Measurements from ENCODE around the gene MAB21L4. TPM values are rescaled to one million over a fixed set of nuclear protein-coding genes. Genes with fewer than 3 reads are reported as not detected.

Gene MAB21L4
- polyA plus RNA-seq, 6 donors from 2014 or later: not detected

GRCh38 chr2:240912878-240913809 lies 17.2 kb upstream of the MAB21L4 start:
- Mint-ChIP-seq H3K4me3 (no peak overlapping the region), H3K4me1 (peaks cover 3 to 12% (median 4%) of the 10 kb centered on the region in 3 donors), H3K27ac (no peak overlapping the region), H3K9me3 (no peaks in the 10 kb centered on the region), H3K27me3 (peaks cover 14 to 50% (median 25%) of the 10 kb centered on the region in 3 donors), H3K36me3 (no peaks in the 10 kb centered on the region)
- ATAC-seq (ENCODE audit: low read depth in 2 of 2): no peak
- DNase-seq: no peak

- Mint-ChIP-seq H3K27ac (peak overlapping the region in 1 of 6 donors; percentile 9), H3K4me1 (peaks cover 0 to 6% (median 3%) of the 10 kb centered on the region in 3 donors), H3K4me3 (no peak overlapping the region), H3K36me3 (no peaks in the 10 kb centered on the region), H3K27me3 (peaks cover 14 to 49% (median 25%) of the 10 kb centered on the region in 3 donors), H3K9me3 (no peaks in the 10 kb centered on the region)
- no peak for DNase-seq
- ATAC-seq (ENCODE audit: low read depth in 2 of 2): no peak
Observed at GRCh38 chr2:240911641-240912265, 15.8 kb upstream of the MAB21L4 start.

GRCh38 chr2:240909216-240909974 lies 13.4 kb upstream of the MAB21L4 start:
- peaks cover 14 to 29% (median 25%) of the 10 kb centered on the region in 3 donors for H3K27me3 Mint-ChIP-seq
- no peaks in the 10 kb centered on the region for H3K4me1 Mint-ChIP-seq
- no peaks in the 10 kb centered on the region for H3K9me3 Mint-ChIP-seq
- H3K36me3 Mint-ChIP-seq: no peaks in the 10 kb centered on the region
- H3K27ac Mint-ChIP-seq: no peak overlapping the region
- DNase-seq (no peak), ATAC-seq (ENCODE audit: low read depth in 2 of 2) (no peak)
- H3K4me3 Mint-ChIP-seq: no peak overlapping the region

DNA sequence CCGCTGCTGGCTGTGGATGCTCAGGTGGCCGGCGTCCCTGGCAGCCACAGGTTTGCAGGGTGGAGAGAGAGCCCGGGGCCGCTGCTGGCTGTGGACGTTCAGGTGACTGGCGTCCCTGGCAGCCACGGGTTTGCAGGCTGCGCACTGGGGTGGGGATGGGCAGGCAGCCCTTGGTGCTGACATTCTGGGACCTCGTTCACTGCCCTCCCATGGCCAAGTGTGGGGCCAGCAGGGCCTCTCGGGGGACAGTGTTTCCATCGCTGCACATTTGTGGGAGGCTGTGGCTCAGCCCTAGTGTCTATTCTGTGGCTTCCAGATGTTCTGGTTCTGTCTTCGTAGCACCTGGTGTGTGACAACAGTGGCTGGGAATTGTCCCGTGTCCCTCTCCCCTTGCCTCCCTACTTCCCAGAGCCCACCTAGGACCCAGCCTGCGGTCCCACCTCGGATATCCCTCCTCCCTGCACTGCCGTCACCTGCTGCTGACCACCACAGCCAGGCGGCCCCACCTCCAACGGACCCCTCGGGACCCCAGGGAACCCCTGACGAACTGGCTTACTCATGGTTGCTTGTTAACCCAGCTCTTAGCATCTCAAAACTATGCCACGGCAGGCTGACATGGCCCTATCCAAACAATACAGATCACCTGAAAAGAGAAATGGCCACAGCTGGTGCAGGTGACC lies 11.1 kb upstream of the MAB21L4 start:
- H3K9me3 Mint-ChIP-seq: no peaks in the 10 kb centered on the region
- H3K27ac Mint-ChIP-seq: no peak overlapping the region
- no peaks in the 10 kb centered on the region for H3K4me1 Mint-ChIP-seq
- H3K36me3 Mint-ChIP-seq: no peaks in the 10 kb centered on the region
- no peak overlapping the region for H3K4me3 Mint-ChIP-seq
- no peak for DNase-seq
- no peak for ATAC-seq (ENCODE audit: low read depth in 2 of 2)
- H3K27me3 Mint-ChIP-seq: peaks cover 8 to 18% (median 13%) of the 10 kb centered on the region in 3 donors

GRCh38 chr2:240906141-240906910 lies 10.4 kb upstream of the MAB21L4 start, which contains the start of gene CROCC2:
Gene CROCC2 (plus strand): TSS chr2:240906336. CDS start chr2:240906514, 178 bp downstream.
- DNase-seq (no peak), ATAC-seq (ENCODE audit: low read depth in 2 of 2) (no peak)
- Mint-ChIP-seq H3K4me3 (no peak within 1 kb of the TSS), H3K4me1 (no peaks in the 10 kb centered on the region), H3K36me3 (no peaks in the 10 kb centered on the region), H3K27me3 (peaks cover 6 to 11% (median 8%) of the 10 kb centered on the region in 3 donors), H3K9me3 (no peaks in the 10 kb centered on the region), H3K27ac (no peak within 1 kb of the TSS)

- DNase-seq (no peak), ATAC-seq (ENCODE audit: low read depth in 2 of 2) (no peak)
- H3K4me1 Mint-ChIP-seq: no peaks in the 10 kb centered on the region
- no peaks in the 10 kb centered on the region for H3K36me3 Mint-ChIP-seq
- H3K4me3 Mint-ChIP-seq: no peak overlapping the region
- peaks cover 1 to 11% (median 7%) of the 10 kb centered on the region in 3 donors for H3K27me3 Mint-ChIP-seq
- H3K27ac Mint-ChIP-seq: no peak overlapping the region
- no peaks in the 10 kb centered on the region for H3K9me3 Mint-ChIP-seq
Observed at GRCh38 chr2:240905176-240905781, 9.3 kb upstream of the MAB21L4 start.

- no peaks in the 10 kb centered on the region for H3K9me3 Mint-ChIP-seq
- ATAC-seq (ENCODE audit: low read depth in 2 of 2) (no peak), DNase-seq (no peak)
- no peak overlapping the region for H3K4me3 Mint-ChIP-seq
- no peak overlapping the region for H3K27ac Mint-ChIP-seq
- peaks cover 0 to 7% (median 5%) of the 10 kb centered on the region in 3 donors for H3K27me3 Mint-ChIP-seq
- H3K36me3 Mint-ChIP-seq: no peaks in the 10 kb centered on the region
- H3K4me1 Mint-ChIP-seq: no peaks in the 10 kb centered on the region
Observed at GRCh38 chr2:240904216-240905175, 8.5 kb upstream of the MAB21L4 start.

- DNase-seq (no peak), ATAC-seq (ENCODE audit: low read depth in 2 of 2) (no peak)
- H3K27me3 Mint-ChIP-seq: peaks cover 0 to 5% (median 5%) of the 10 kb centered on the region in 3 donors
- no peak overlapping the region for H3K27ac Mint-ChIP-seq
- H3K36me3 Mint-ChIP-seq: no peaks in the 10 kb centered on the region
- H3K4me1 Mint-ChIP-seq: no peaks in the 10 kb centered on the region
- H3K9me3 Mint-ChIP-seq: no peaks in the 10 kb centered on the region
- H3K4me3 Mint-ChIP-seq: no peak overlapping the region
Observed at GRCh38 chr2:240903191-240904060, 7.5 kb upstream of the MAB21L4 start.

DNA sequence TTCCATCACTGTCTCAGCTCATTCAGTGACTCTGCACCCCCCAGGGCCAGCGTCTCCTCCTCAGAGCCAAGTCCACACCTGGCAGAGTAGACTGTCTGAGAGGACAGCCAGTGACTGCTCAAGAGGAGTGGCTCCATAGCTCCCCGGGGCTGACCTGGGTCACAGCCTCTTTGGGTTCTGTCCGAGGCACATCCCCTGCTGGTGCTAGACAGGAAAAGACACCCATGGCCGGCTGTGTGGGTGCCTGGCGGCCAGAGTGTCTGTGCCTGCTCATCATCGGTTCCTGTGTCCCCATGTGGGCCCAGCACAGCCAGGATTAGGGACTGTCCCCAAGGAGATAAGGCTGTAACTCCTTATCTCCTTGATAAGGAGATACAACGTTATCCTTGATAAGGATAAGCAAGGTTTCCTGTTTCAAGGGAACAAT lies 6.7 kb upstream of the MAB21L4 start:
- ATAC-seq (ENCODE audit: low read depth in 2 of 2) (no peak), DNase-seq (no peak)
- Mint-ChIP-seq H3K36me3 (no peaks in the 10 kb centered on the region), H3K4me1 (no peaks in the 10 kb centered on the region), H3K27ac (no peak overlapping the region), H3K27me3 (peaks cover 0 to 5% (median 5%) of the 10 kb centered on the region in 3 donors), H3K9me3 (no peaks in the 10 kb centered on the region), H3K4me3 (no peak overlapping the region)

DNA sequence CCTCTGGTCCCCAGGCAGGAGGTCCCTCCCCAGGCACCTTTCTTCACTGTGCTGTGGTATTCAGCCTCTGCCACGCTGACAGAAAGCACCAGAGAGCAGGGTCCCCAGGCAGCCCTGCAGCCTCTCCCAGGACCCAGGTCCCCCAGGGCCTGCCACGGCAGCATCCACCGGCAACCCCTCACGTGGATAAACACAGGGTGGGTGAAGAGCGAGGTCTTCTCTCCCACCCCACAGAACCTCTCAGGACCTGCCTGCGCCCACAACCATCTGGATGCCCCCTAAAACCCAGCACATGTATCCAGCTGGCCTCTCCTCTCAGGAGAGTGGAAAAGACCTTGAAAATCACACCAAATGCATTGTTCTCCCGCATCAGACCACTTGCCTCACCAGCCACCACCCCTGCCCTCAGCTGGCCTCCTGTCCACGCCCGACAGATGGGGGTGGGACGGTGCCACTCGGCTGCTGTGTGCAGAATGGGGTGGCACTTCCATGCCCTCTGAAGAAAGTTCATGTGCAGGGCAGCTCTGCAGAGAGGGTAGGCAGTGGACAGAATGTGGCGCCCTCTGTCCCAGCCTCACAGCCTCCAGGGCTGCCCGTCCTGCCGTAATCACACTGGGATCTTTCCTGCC lies 6.1 kb upstream of the MAB21L4 start:
- Mint-ChIP-seq H3K9me3 (no peaks in the 10 kb centered on the region), H3K36me3 (no peaks in the 10 kb centered on the region), H3K27me3 (peaks cover 0 to 5% (median 1%) of the 10 kb centered on the region in 3 donors), H3K27ac (no peak overlapping the region), H3K4me3 (no peak overlapping the region), H3K4me1 (no peaks in the 10 kb centered on the region)
- DNase-seq (no peak), ATAC-seq (ENCODE audit: low read depth in 2 of 2) (no peak)
